SK-N-MC (cell line): ENCODE results near the gene GPC5.
A peak's percentile ranks its signal among the peaks of the same experiment; 100 is the strongest.

Experiments
- EZH2 ChIP-seq: fragments of 200-600 bp; sonication (generic); IDR thresholded peaks from one replicate; pipeline ENCODE4 v1.6.1; 2017; ENCODE audit warnings: antibody characterized with exemption
- FOXP2 ChIP-seq: optimal IDR thresholded peaks from 2 replicates; pipeline ENCODE3; 2011; ENCODE audit warnings: mild to moderate bottlenecking, moderate library complexity; ENCODE audit not compliant: insufficient read depth; ENCODE audit errors: extremely low read length, control extremely low read depth
- POLR2AphosphoS5 ChIP-seq: IDR thresholded peaks from 2 replicates; pipeline ENCODE4 v1.6.1; 2012; ENCODE audit warnings: mild to moderate bottlenecking, low read depth, low read length, borderline replicate concordance

GRCh38 chr13:91360246-91360751 is 38.1 kb upstream of the GPC5 start:
- TF ChIP-seq EZH2 (no peak), POLR2AphosphoS5 (peak; percentile 24; the same call in 1 of the 2 replicates), FOXP2 (no peak)
